GM21786 (cell line): ENCODE results near the gene TGFBR1.
A peak's percentile ranks its signal among the peaks of the same experiment; 100 is the strongest.
"Not testable (repeated sequence)": the region's sequence is repeated elsewhere in the genome, so short reads cannot be mapped to it uniquely, and the experiment has no call there.

ENCODE experiments used
- ATAC-seq: cut with Tn5 transposase; IDR thresholded peaks from one replicate; pipeline ENCODE4 v1.9.1; 2021; ENCODE audit not compliant: unreplicated experiment

Gene TGFBR1

GRCh38 chr9:99184475-99185347 lies 79.8 kb downstream of the TGFBR1 start:
- ATAC-seq, result peak; percentile 44

- no peak for ATAC-seq
Observed at GRCh38 chr9:99185348-99185632, 80.4 kb downstream of the TGFBR1 start.

GRCh38 chr9:99185934-99186333 lies 81.0 kb downstream of the TGFBR1 start:
- no peak for ATAC-seq

- ATAC-seq, result no peak
Observed at GRCh38 chr9:99187311-99187710, 82.4 kb downstream of the TGFBR1 start.

GRCh38 chr9:99189186-99189585 lies 84.3 kb downstream of the TGFBR1 start:
- no peak for ATAC-seq

GRCh38 chr9:99189887-99190596 lies 85.1 kb downstream of the TGFBR1 start:
- no peak for ATAC-seq

GRCh38 chr9:99190597-99191283 lies 85.8 kb downstream of the TGFBR1 start:
- ATAC-seq, result no peak

GRCh38 chr9:99192786-99193465 lies 88.0 kb downstream of the TGFBR1 start:
- no peak for ATAC-seq

GRCh38 chr9:99193466-99193821 lies 88.5 kb downstream of the TGFBR1 start:
- no peak for ATAC-seq

GRCh38 chr9:99196484-99196883 lies 91.6 kb downstream of the TGFBR1 start:
- not testable (repeated sequence) for ATAC-seq

GRCh38 chr9:99197124-99197630 lies 92.3 kb downstream of the TGFBR1 start:
- ATAC-seq, result no peak

GRCh38 chr9:99197987-99198386 lies 93.1 kb downstream of the TGFBR1 start:
- no peak for ATAC-seq

- ATAC-seq, result peak; percentile 53
Observed at GRCh38 chr9:99199938-99200539, 95.1 kb downstream of the TGFBR1 start.

- ATAC-seq, result no peak
Observed at GRCh38 chr9:99201603-99202002, 96.7 kb downstream of the TGFBR1 start.
